Liver (tissue), 3 donors: ENCODE results near the gene ZNF398.

Experiments
- CTCF ChIP-seq: fragments of 150-350 bp; IDR thresholded peaks from 2 replicates; pipeline ENCODE4 v1.5.1; 2017; ENCODE audit warnings: improper control_type of control experiment, low read depth, low read length; ENCODE audit not compliant: missing input control
- FOXA1 ChIP-seq: IDR thresholded peaks from 2 replicates; pipeline ENCODE4 v1.6.1; 2016; ENCODE audit warnings: antibody characterized with exemption
- GABPA ChIP-seq, 2 donors: IDR thresholded peaks in 1 of 2; conservative IDR thresholded peaks in 1 of 2; 2 replicates each; pipeline ENCODE4 v1.6.1; 2016; ENCODE audit warnings: antibody characterized with exemption in 2 of 2, mild to moderate bottlenecking in 1 of 2, moderate library complexity in 1 of 2
- JUND ChIP-seq, 2 donors: IDR thresholded peaks; 2 replicates each; pipeline ENCODE4 v1.6.1; 2016; ENCODE audit warnings: antibody characterized with exemption in 2 of 2
- RAD21 ChIP-seq, 2 donors: IDR thresholded peaks; 2 replicates each; pipeline ENCODE4 v1.6.1; 2016; ENCODE audit warnings: antibody characterized with exemption in 2 of 2, mild to moderate bottlenecking in 2 of 2
- SP1 ChIP-seq: IDR thresholded peaks from 2 replicates; pipeline ENCODE4 v1.6.1; 2018; ENCODE audit warnings: antibody characterized with exemption, mild to moderate bottlenecking
- TAF1 ChIP-seq: conservative IDR thresholded peaks from 2 replicates; pipeline ENCODE4 v1.6.1; 2016; ENCODE audit warnings: antibody characterized with exemption, mild to moderate bottlenecking
- donor health status: healthy.
- donor health status: healthy.

GRCh38 chr7:149100821-149101220 is 46.4 kb upstream of the ZNF398 start:
- no peak for TF ChIP-seq CTCF
- TF ChIP-seq JUND (IDR thresholded peaks at IDR 0.05) = no peak
- no peak for TF ChIP-seq RAD21 (IDR thresholded peaks at IDR 0.05)
- TF ChIP-seq FOXA1 = no peak
- no peak for TF ChIP-seq GABPA (IDR thresholded peaks at IDR 0.05 in 1 of 2, conservative IDR thresholded peaks at IDR 0.05 in 1 of 2)
- no peak for TF ChIP-seq TAF1
- TF ChIP-seq SP1 = no peak
